ENCODE measurements around the gene SELPLG. TPM values are rescaled to one million over a fixed set of nuclear protein-coding genes. Genes with fewer than 3 reads are reported as not detected.

SELPLG gene
- total RNA-seq (6.1 and 6.2 TPM in 2 replicates), polyA plus RNA-seq (4.7 and 8.0 TPM in 2 replicates), polyA minus RNA-seq (32.8 and 37.5 TPM in 2 replicates)
- total RNA-seq (2013) = 25.4 TPM

GRCh38 chr12:108633534-108634248 lies at the start of gene SELPLG:
Gene SELPLG (minus strand): TSS chr12:108633894. CDS start chr12:108624307, 9,587 bp downstream.
- Histone ChIP-seq H3K9me3 (ENCODE audit: control extremely low read depth in 1 of 3, control insufficient read depth in 2 of 3, insufficient read depth in 1 of 3, low read length in 2 of 3) (peaks cover 0 to 8% (median 4%) of the 10 kb centered on the region in 3 donors), H2AFZ (ENCODE audit: insufficient read depth, low read depth, low read length, poor library complexity, severe bottlenecking) (no peak within 1 kb of the TSS), H3K79me2 (ENCODE audit: control insufficient read depth, insufficient read depth, low read length) (peaks cover 37% of the 10 kb centered on the region), H3K4me3 (ENCODE audit: control extremely low read depth in 1 of 5, extremely low read depth in 1 of 5, insufficient read depth in 1 of 5, low read depth in 2 of 5, low read length in 4 of 5) (peak within 1 kb of the TSS; percentile 62 to 87 (median 78)), H3K4me2 (replicated peaks; ENCODE audit: low read depth, low read length, poor library complexity, severe bottlenecking) (peak within 1 kb of the TSS; percentile 84), H3K9ac (ENCODE audit: low read length) (peak within 1 kb of the TSS; percentile 81), H3K4me1 (ENCODE audit: control insufficient read depth in 2 of 2, insufficient read depth in 2 of 2, low read length in 2 of 2) (peaks cover 78 to 88% of the 10 kb centered on the region in 2 donors), H4K20me1 (ENCODE audit: control insufficient read depth, insufficient read depth, low read length, poor library complexity, severe bottlenecking) (peaks cover 8% of the 10 kb centered on the region), H3K36me3 (replicated peaks in 1 of 2; ENCODE audit: control extremely low read depth in 1 of 2, control insufficient read depth in 1 of 2, extremely low read depth in 1 of 2, insufficient read depth in 2 of 2, low read length in 1 of 2) (peaks cover 0 to 2% of the 10 kb centered on the region in 2 experiments), H3K27ac (ENCODE audit: low read length in 2 of 2) (peak within 1 kb of the TSS; percentile 92 to 95), H3K27me3 (replicated peaks in 1 of 4; ENCODE audit: control extremely low read depth in 1 of 4, control insufficient read depth in 3 of 4, insufficient read depth in 4 of 4, low read length in 3 of 4) (no peaks in the 10 kb centered on the region)
- H3K4me1 Mint-ChIP-seq = peaks cover 89% of the 10 kb centered on the region
- WGBS (ENCODE audit: insufficient coverage) = 0% methylated on average over 14 of the region's 14 CpGs
- H3K9me3 Mint-ChIP-seq (ENCODE audit: insufficient read depth) = no peaks in the 10 kb centered on the region
- peak within 1 kb of the TSS; percentile 100 for H3K27ac Mint-ChIP-seq
- peak; percentile 98 for DNase-seq
- ChIA-PET POLR2A (interaction anchor here (0.5 to 14.8 kb wide), 18 partner anchors 8 to 953 kb away, joined by 3 to 133 read pairs (median 4); partner anchors contain the start of genes ISCU and SART3), CTCF (interaction anchor here (0.6 to 17.3 kb wide), 14 partner anchors 8 to 218 kb away, joined by 3 to 431 read pairs (median 4); partner anchors contain the start of genes ISCU and SART3)
- TF ChIP-seq CTCF (IDR thresholded peaks at IDR 0.05) = peak; percentile 41
- no peak for TF ChIP-seq EZH2 (IDR thresholded peaks at IDR 0.05; ENCODE audit: borderline replicate concordance, insufficient read depth, low read depth, low read length, poor library complexity, severe bottlenecking)
- H3K4me3 Mint-ChIP-seq = peak within 1 kb of the TSS; percentile 99
- intact Hi-C loops (cut with micrococcal nuclease) = loop anchor here (1.0 to 10.0 kb wide), 5 partner anchors 16 to 519 kb away; partner anchors contain the start of genes ALKBH2, CORO1C, FICD and UNG
- ATAC-seq (ENCODE audit: low read depth) = peak; percentile 75
- H3K27me3 Mint-ChIP-seq = no peaks in the 10 kb centered on the region

- Histone ChIP-seq H4K20me1 (ENCODE audit: control insufficient read depth, insufficient read depth, low read length, poor library complexity, severe bottlenecking) (no peaks in the 10 kb centered on the region), H3K9ac (ENCODE audit: low read length) (no peak overlapping the region), H3K36me3 (replicated peaks in 1 of 2; ENCODE audit: control extremely low read depth in 1 of 2, control insufficient read depth in 1 of 2, extremely low read depth in 1 of 2, insufficient read depth in 2 of 2, low read length in 1 of 2) (peaks cover 0 to 12% of the 10 kb centered on the region in 2 experiments), H3K79me2 (ENCODE audit: control insufficient read depth, insufficient read depth, low read length) (peaks cover 70% of the 10 kb centered on the region), H3K27me3 (replicated peaks in 1 of 4; ENCODE audit: control extremely low read depth in 1 of 4, control insufficient read depth in 3 of 4, insufficient read depth in 4 of 4, low read length in 3 of 4) (no peaks in the 10 kb centered on the region), H3K4me1 (ENCODE audit: control insufficient read depth in 2 of 2, insufficient read depth in 2 of 2, low read length in 2 of 2) (no peaks in the 10 kb centered on the region), H3K4me3 (ENCODE audit: control extremely low read depth in 1 of 5, extremely low read depth in 1 of 5, insufficient read depth in 1 of 5, low read depth in 2 of 5, low read length in 4 of 5) (no peak overlapping the region), H3K4me2 (replicated peaks; ENCODE audit: low read depth, low read length, poor library complexity, severe bottlenecking) (no peak overlapping the region), H3K27ac (ENCODE audit: low read length in 2 of 2) (no peak overlapping the region), H2AFZ (ENCODE audit: insufficient read depth, low read depth, low read length, poor library complexity, severe bottlenecking) (no peak overlapping the region), H3K9me3 (ENCODE audit: control extremely low read depth in 1 of 3, control insufficient read depth in 2 of 3, insufficient read depth in 1 of 3, low read length in 2 of 3) (no peaks in the 10 kb centered on the region)
- Mint-ChIP-seq H3K4me1 (peaks cover 27% of the 10 kb centered on the region), H3K27ac (no peak overlapping the region), H3K9me3 (ENCODE audit: insufficient read depth) (no peaks in the 10 kb centered on the region), H3K27me3 (no peaks in the 10 kb centered on the region), H3K4me3 (no peak overlapping the region)
- WGBS (ENCODE audit: insufficient coverage) = no CpG with 5 or more reads among the region's 1 CpG
- ATAC-seq (ENCODE audit: low read depth) (no peak), DNase-seq (no peak)
- ChIA-PET POLR2A (no interaction called here), CTCF (no interaction called here)
- TF ChIP-seq CTCF (IDR thresholded peaks at IDR 0.05) = no peak
- TF ChIP-seq EZH2 (IDR thresholded peaks at IDR 0.05; ENCODE audit: borderline replicate concordance, insufficient read depth, low read depth, low read length, poor library complexity, severe bottlenecking) = no peak
- intact Hi-C loops (cut with micrococcal nuclease) = no loop called here
Observed at GRCh38 chr12:108681317-108681716, 47.6 kb upstream of the SELPLG start.
